Loucy (cell line): ENCODE results near the gene PSMD2.

Source experiments
- CTCF ChIP-seq: fragments of 200-600 bp; sonication (generic); conservative IDR thresholded peaks from 2 replicates; pipeline ENCODE4 v1.5.1; 2014; ENCODE audit warnings: mild to moderate bottlenecking, antibody characterized with exemption, low read length
- EZH2phosphoT487 ChIP-seq: fragments of 200-600 bp; IDR thresholded peaks from 2 replicates; pipeline ENCODE4 v1.6.1; 2018; ENCODE audit warnings: antibody characterized with exemption, mild to moderate bottlenecking, moderate library complexity, borderline replicate concordance

- TF ChIP-seq CTCF (no peak), EZH2phosphoT487 (no peak)
Observed at GRCh38 chr3:184277366-184277765, 21.7 kb upstream of the PSMD2 start.
